Activated naive CD8-positive, alpha-beta T cell treated with anti-CD3 and anti-CD28 coated beads for 36 hours (primary cell): Measurements from ENCODE around the gene NT5DC4. TPM values are rescaled to one million over a fixed set of nuclear protein-coding genes. Genes with fewer than 3 reads are reported as not detected.

ENCODE experiments used
- DNase-seq: peaks from one replicate; pipeline ENCODE4 v3.0.0; 2021
- H3K27ac Mint-ChIP-seq: one replicate; pipeline ENCODE4 v1.8.0; 2022; ENCODE audit warnings: mild to moderate bottlenecking, moderate library complexity, mixed read lengths
- H3K27me3 Mint-ChIP-seq: one replicate; pipeline ENCODE4 v1.8.0; 2022; ENCODE audit warnings: mild to moderate bottlenecking, mixed read lengths
- H3K36me3 Mint-ChIP-seq: one replicate; pipeline ENCODE4 v1.8.0; 2021; ENCODE audit warnings: mild to moderate bottlenecking, mixed read lengths
- H3K4me1 Mint-ChIP-seq: one replicate; pipeline ENCODE4 v1.8.0; 2021; ENCODE audit warnings: mixed read lengths
- H3K4me3 Mint-ChIP-seq: one replicate; pipeline ENCODE4 v1.8.0; 2022; ENCODE audit warnings: mild to moderate bottlenecking, moderate library complexity, mixed read lengths
- H3K9me3 Mint-ChIP-seq: one replicate; pipeline ENCODE4 v1.8.0; 2022; ENCODE audit warnings: mixed read lengths
- total RNA-seq, 2 experiments: library from RNA; stranded (reverse); gene quantifications; one replicate each; pipeline ENCODE4 v1.2.3, GENCODE V29; 2021

Gene NT5DC4
- total RNA-seq, 2 experiments from 2014 or later, result not detected

- Mint-ChIP-seq H3K9me3 (no peaks in the 10 kb centered on the region), H3K36me3 (no peaks in the 10 kb centered on the region), H3K4me3 (no peak overlapping the region), H3K27me3 (peaks cover 6% of the 10 kb centered on the region), H3K27ac (no peak overlapping the region), H3K4me1 (peaks cover 5% of the 10 kb centered on the region)
- DNase-seq, result no peak
Measured at GRCh38 chr2:112725545-112726457, 5.0 kb downstream of the NT5DC4 start.

DNA sequence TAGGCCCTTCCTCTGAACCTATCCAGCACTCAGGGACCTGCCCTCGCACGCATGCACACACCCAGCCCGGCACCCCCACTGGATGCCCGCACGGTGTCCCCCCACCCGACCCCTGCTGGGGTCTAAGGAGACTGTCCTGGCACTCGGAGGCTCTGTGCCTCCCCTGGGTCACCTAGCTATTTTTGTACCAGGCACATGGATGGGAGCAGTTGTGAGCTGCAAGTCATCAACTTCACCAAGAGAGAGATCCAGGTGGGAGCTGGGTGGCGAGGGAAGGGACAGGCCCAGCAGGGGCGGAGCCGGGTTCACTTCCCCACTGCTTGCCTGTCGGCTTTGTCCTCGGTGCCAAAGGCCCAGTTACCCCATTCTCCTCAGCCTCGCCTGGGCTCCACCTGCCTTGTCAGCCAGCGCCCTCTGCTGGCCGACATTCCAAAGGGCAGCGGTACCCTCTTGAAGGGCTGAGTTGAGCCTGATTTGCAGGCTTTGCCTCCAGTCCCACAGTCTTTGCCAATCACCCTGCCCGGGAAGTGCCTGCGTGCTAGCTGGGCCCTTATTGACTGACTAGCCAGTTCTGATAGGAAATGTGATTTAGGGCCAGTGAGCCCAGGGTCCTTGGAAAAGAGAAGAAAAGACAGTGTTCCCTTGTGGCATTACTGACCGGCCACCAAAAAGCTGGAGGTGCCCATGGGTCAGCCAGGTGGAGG lies 5.8 kb downstream of the NT5DC4 start:
- peak; percentile 86 for DNase-seq
- H3K4me1 Mint-ChIP-seq, result peaks cover 5% of the 10 kb centered on the region
- H3K36me3 Mint-ChIP-seq, result no peaks in the 10 kb centered on the region
- H3K27me3 Mint-ChIP-seq, result peaks cover 6% of the 10 kb centered on the region
- no peaks in the 10 kb centered on the region for H3K9me3 Mint-ChIP-seq
- no peak overlapping the region for H3K27ac Mint-ChIP-seq
- H3K4me3 Mint-ChIP-seq, result no peak overlapping the region

GRCh38 chr2:112727276-112728028 lies 6.6 kb downstream of the NT5DC4 start:
- H3K9me3 Mint-ChIP-seq, result no peaks in the 10 kb centered on the region
- H3K4me3 Mint-ChIP-seq, result no peak overlapping the region
- H3K36me3 Mint-ChIP-seq, result no peaks in the 10 kb centered on the region
- H3K4me1 Mint-ChIP-seq, result peaks cover 5% of the 10 kb centered on the region
- DNase-seq, result no peak
- H3K27ac Mint-ChIP-seq, result no peak overlapping the region
- peaks cover 6% of the 10 kb centered on the region for H3K27me3 Mint-ChIP-seq

DNA sequence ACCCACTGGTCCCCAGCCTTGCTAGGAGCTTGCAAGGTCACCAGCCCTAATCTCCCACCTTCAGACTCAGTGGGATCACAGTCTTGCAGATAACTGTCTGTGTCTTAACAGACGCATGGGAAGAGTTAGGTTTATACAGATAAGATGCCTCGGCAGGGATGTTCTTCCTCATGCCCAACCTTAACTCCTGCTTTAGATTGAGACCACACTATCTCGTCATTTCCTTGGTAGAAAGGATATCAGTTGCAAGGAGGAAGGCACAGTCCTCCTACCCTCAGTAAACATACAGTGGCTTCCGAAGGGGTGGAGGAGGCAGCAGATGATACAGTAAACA lies 7.2 kb downstream of the NT5DC4 start:
- Mint-ChIP-seq H3K4me3 (no peak overlapping the region), H3K9me3 (no peaks in the 10 kb centered on the region), H3K36me3 (no peaks in the 10 kb centered on the region), H3K27me3 (peaks cover 6% of the 10 kb centered on the region), H3K27ac (no peak overlapping the region), H3K4me1 (peaks cover 5% of the 10 kb centered on the region)
- DNase-seq, result no peak

GRCh38 chr2:112728378-112729175 lies 7.8 kb downstream of the NT5DC4 start:
- Mint-ChIP-seq H3K4me3 (no peak overlapping the region), H3K9me3 (no peaks in the 10 kb centered on the region)
- DNase-seq, result no peak

GRCh38 chr2:112730216-112730615 lies 9.4 kb downstream of the NT5DC4 start:
- Mint-ChIP-seq H3K4me1 (peaks cover 5% of the 10 kb centered on the region), H3K36me3 (no peaks in the 10 kb centered on the region), H3K9me3 (no peaks in the 10 kb centered on the region), H3K4me3 (no peak overlapping the region), H3K27me3 (peaks cover 9% of the 10 kb centered on the region), H3K27ac (no peak overlapping the region)
- DNase-seq, result no peak

More at GRCh38 chr2:112728378-112729175, 7.8 kb downstream of the NT5DC4 start:
- H3K36me3 Mint-ChIP-seq, result no peaks in the 10 kb centered on the region
- peaks cover 5% of the 10 kb centered on the region for H3K4me1 Mint-ChIP-seq
- H3K27me3 Mint-ChIP-seq, result peaks cover 6% of the 10 kb centered on the region
- no peak overlapping the region for H3K27ac Mint-ChIP-seq

- no peaks in the 10 kb centered on the region for H3K9me3 Mint-ChIP-seq
- no peak overlapping the region for H3K4me3 Mint-ChIP-seq
- peaks cover 9% of the 10 kb centered on the region for H3K27me3 Mint-ChIP-seq
- DNase-seq, result no peak
- H3K4me1 Mint-ChIP-seq, result peaks cover 5% of the 10 kb centered on the region
- no peak overlapping the region for H3K27ac Mint-ChIP-seq
- H3K36me3 Mint-ChIP-seq, result no peaks in the 10 kb centered on the region
Measured at GRCh38 chr2:112730791-112731190, 10.0 kb downstream of the NT5DC4 start.

GRCh38 chr2:112731479-112731878 lies 10.7 kb downstream of the NT5DC4 start:
- H3K36me3 Mint-ChIP-seq, result peaks cover 1% of the 10 kb centered on the region
- peaks cover 4% of the 10 kb centered on the region for H3K4me1 Mint-ChIP-seq
- H3K27ac Mint-ChIP-seq, result no peak overlapping the region
- H3K27me3 Mint-ChIP-seq, result peaks cover 9% of the 10 kb centered on the region
- no peak overlapping the region for H3K4me3 Mint-ChIP-seq
- no peak for DNase-seq
- H3K9me3 Mint-ChIP-seq, result no peaks in the 10 kb centered on the region

DNA sequence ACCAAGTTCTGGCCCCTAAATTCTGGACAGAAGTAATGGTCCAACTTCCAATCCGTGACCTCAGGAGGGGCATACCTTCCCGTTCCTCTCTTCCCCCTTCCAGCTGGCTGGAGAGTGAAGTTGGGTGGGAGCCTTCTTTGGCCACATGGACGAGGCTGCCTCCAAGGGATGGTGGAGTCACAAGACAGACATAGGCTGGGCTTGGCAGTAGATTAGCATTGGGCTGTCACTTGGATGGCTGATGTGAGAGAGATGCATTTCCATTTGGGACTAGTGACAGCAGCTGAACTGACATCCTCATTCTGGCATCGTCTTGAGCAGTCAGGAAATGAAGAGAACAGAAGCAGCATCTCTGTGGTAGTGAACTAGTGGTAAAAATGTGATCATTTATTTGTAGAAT lies 12.6 kb downstream of the NT5DC4 start:
- Mint-ChIP-seq H3K27ac (no peak overlapping the region), H3K4me3 (no peak overlapping the region), H3K9me3 (no peaks in the 10 kb centered on the region), H3K27me3 (peaks cover 5% of the 10 kb centered on the region), H3K4me1 (no peaks in the 10 kb centered on the region), H3K36me3 (peaks cover 3% of the 10 kb centered on the region)
- no peak for DNase-seq

GRCh38 chr2:112733871-112734270 lies 13.1 kb downstream of the NT5DC4 start:
- H3K4me3 Mint-ChIP-seq, result no peak overlapping the region
- H3K27me3 Mint-ChIP-seq, result peaks cover 3% of the 10 kb centered on the region
- peaks cover 4% of the 10 kb centered on the region for H3K36me3 Mint-ChIP-seq
- no peak for DNase-seq
- H3K4me1 Mint-ChIP-seq, result no peaks in the 10 kb centered on the region
- H3K9me3 Mint-ChIP-seq, result no peaks in the 10 kb centered on the region
- no peak overlapping the region for H3K27ac Mint-ChIP-seq

- Mint-ChIP-seq H3K36me3 (peaks cover 22% of the 10 kb centered on the region), H3K4me3 (no peak overlapping the region), H3K9me3 (no peaks in the 10 kb centered on the region), H3K27me3 (peaks cover 3% of the 10 kb centered on the region), H3K27ac (no peak overlapping the region), H3K4me1 (no peaks in the 10 kb centered on the region)
- no peak for DNase-seq
Measured at GRCh38 chr2:112737542-112738232, 16.9 kb downstream of the NT5DC4 start.

DNA sequence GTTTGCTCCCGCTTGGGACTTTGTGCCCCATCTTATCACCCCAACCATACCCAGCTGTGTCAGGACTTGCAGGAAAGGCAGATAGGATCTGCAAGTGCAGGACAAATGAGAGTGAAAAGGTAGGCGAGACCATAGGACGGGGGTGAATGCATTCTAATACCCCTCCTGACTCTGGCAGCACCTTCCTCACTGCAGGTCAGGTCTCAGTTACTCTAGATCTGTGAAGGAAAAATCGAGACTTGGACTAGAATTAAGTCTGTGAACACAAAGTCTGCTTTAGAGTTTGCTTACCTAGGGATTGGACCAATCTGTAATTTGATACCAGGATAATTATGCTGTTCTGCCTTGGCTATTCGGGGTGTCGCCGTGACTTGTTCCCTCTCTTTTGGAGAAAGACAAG lies 19.7 kb downstream of the NT5DC4 start:
- DNase-seq, result no peak
- no peaks in the 10 kb centered on the region for H3K9me3 Mint-ChIP-seq
- H3K27me3 Mint-ChIP-seq, result no peaks in the 10 kb centered on the region
- H3K4me3 Mint-ChIP-seq, result no peak overlapping the region
- H3K27ac Mint-ChIP-seq, result no peak overlapping the region
- peaks cover 24% of the 10 kb centered on the region for H3K36me3 Mint-ChIP-seq
- no peaks in the 10 kb centered on the region for H3K4me1 Mint-ChIP-seq

- H3K27ac Mint-ChIP-seq, result no peak overlapping the region
- H3K9me3 Mint-ChIP-seq, result no peaks in the 10 kb centered on the region
- peaks cover 9% of the 10 kb centered on the region for H3K4me1 Mint-ChIP-seq
- H3K36me3 Mint-ChIP-seq, result peaks cover 25% of the 10 kb centered on the region
- H3K4me3 Mint-ChIP-seq, result no peak overlapping the region
- no peaks in the 10 kb centered on the region for H3K27me3 Mint-ChIP-seq
- DNase-seq, result peak; percentile 81
Measured at GRCh38 chr2:112749755-112750559, 29.1 kb downstream of the NT5DC4 start.

DNA sequence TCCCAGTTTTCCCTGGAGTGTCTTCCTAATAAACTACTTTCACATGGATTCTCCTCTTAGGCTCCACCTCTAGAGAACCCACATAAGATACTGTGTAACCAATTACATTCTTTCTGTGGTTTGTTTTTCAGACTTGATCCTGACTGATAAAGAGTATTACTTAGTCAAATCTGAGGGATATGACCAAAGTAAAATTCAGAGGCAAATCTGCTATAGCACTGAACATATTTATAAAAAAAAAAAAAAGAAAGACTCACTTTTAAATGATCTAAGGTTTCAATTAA lies 29.7 kb downstream of the NT5DC4 start:
- Mint-ChIP-seq H3K4me3 (no peak overlapping the region), H3K4me1 (peaks cover 9% of the 10 kb centered on the region), H3K27ac (no peak overlapping the region), H3K9me3 (no peaks in the 10 kb centered on the region), H3K36me3 (peaks cover 29% of the 10 kb centered on the region), H3K27me3 (no peaks in the 10 kb centered on the region)
- DNase-seq, result no peak
